ENCODE results near the gene PRIM1. TPM values are rescaled to one million over a fixed set of nuclear protein-coding genes. Genes with fewer than 3 reads are reported as not detected.

PRIM1 gene
- total RNA-seq, 1 donor from 2014 or later = 47.3 TPM

GRCh38 chr12:56776654-56777053, 24.5 kb upstream of the PRIM1 start:
- no peaks in the 10 kb centered on the region for H3K9me3 Mint-ChIP-seq
- no peak overlapping the region for H3K4me3 Mint-ChIP-seq
- peaks cover 5% of the 10 kb centered on the region for H3K36me3 Mint-ChIP-seq (ENCODE audit: low read depth)
- H3K27me3 Mint-ChIP-seq (ENCODE audit: low read depth) = no peaks in the 10 kb centered on the region
- no peak overlapping the region for H3K27ac Mint-ChIP-seq (ENCODE audit: unreplicated experiment)
- TF ChIP-seq CTCF (conservative IDR thresholded peaks at IDR 0.05) = no peak
- no peak for DNase-seq (ENCODE audit: low read depth, low spot score)
- H3K4me1 Mint-ChIP-seq = no peaks in the 10 kb centered on the region

- no peak overlapping the region for H3K27ac Mint-ChIP-seq (ENCODE audit: unreplicated experiment)
- H3K4me3 Mint-ChIP-seq = no peak overlapping the region
- DNase-seq (ENCODE audit: low read depth, low spot score) = no peak
- H3K4me1 Mint-ChIP-seq = no peaks in the 10 kb centered on the region
- no peak for TF ChIP-seq CTCF (conservative IDR thresholded peaks at IDR 0.05)
- peaks cover 5% of the 10 kb centered on the region for H3K36me3 Mint-ChIP-seq (ENCODE audit: low read depth)
- no peaks in the 10 kb centered on the region for H3K9me3 Mint-ChIP-seq
- H3K27me3 Mint-ChIP-seq (ENCODE audit: low read depth) = no peaks in the 10 kb centered on the region
These were observed 23.5 kb upstream of the PRIM1 start for GRCh38 chr12:56775638-56776037.

GRCh38 chr12:56773113-56773512, 21.0 kb upstream of the PRIM1 start:
- no peaks in the 10 kb centered on the region for H3K9me3 Mint-ChIP-seq
- no peak overlapping the region for H3K27ac Mint-ChIP-seq (ENCODE audit: unreplicated experiment)
- no peak for DNase-seq (ENCODE audit: low read depth, low spot score)
- H3K4me3 Mint-ChIP-seq = no peak overlapping the region
- H3K36me3 Mint-ChIP-seq (ENCODE audit: low read depth) = peaks cover 5% of the 10 kb centered on the region
- no peaks in the 10 kb centered on the region for H3K27me3 Mint-ChIP-seq (ENCODE audit: low read depth)
- no peak for TF ChIP-seq CTCF (conservative IDR thresholded peaks at IDR 0.05)
- no peaks in the 10 kb centered on the region for H3K4me1 Mint-ChIP-seq

- Mint-ChIP-seq H3K9me3 (no peaks in the 10 kb centered on the region), H3K27ac (ENCODE audit: unreplicated experiment) (no peak overlapping the region), H3K27me3 (ENCODE audit: low read depth) (no peaks in the 10 kb centered on the region)
These were observed 20.5 kb upstream of the PRIM1 start for GRCh38 chr12:56772625-56773024.

GRCh38 chr12:56769868-56770267, 17.7 kb upstream of the PRIM1 start:
- Mint-ChIP-seq H3K27me3 (ENCODE audit: low read depth) (no peaks in the 10 kb centered on the region), H3K9me3 (no peaks in the 10 kb centered on the region), H3K4me1 (no peaks in the 10 kb centered on the region), H3K36me3 (ENCODE audit: low read depth) (no peaks in the 10 kb centered on the region), H3K4me3 (no peak overlapping the region), H3K27ac (ENCODE audit: unreplicated experiment) (no peak overlapping the region)
- no peak for DNase-seq (ENCODE audit: low read depth, low spot score)
- TF ChIP-seq CTCF (conservative IDR thresholded peaks at IDR 0.05) = no peak

More at GRCh38 chr12:56772625-56773024, 20.5 kb upstream of the PRIM1 start:
- no peak for TF ChIP-seq CTCF (conservative IDR thresholded peaks at IDR 0.05)
- H3K4me3 Mint-ChIP-seq = no peak overlapping the region
- DNase-seq (ENCODE audit: low read depth, low spot score) = no peak
- H3K4me1 Mint-ChIP-seq = no peaks in the 10 kb centered on the region
- H3K36me3 Mint-ChIP-seq (ENCODE audit: low read depth) = peaks cover 5% of the 10 kb centered on the region

GRCh38 chr12:56768424-56768823, 16.3 kb upstream of the PRIM1 start:
- Mint-ChIP-seq H3K4me1 (no peaks in the 10 kb centered on the region), H3K36me3 (ENCODE audit: low read depth) (no peaks in the 10 kb centered on the region), H3K27me3 (ENCODE audit: low read depth) (no peaks in the 10 kb centered on the region), H3K27ac (ENCODE audit: unreplicated experiment) (no peak overlapping the region), H3K9me3 (no peaks in the 10 kb centered on the region), H3K4me3 (no peak overlapping the region)
- no peak for DNase-seq (ENCODE audit: low read depth, low spot score)
- no peak for TF ChIP-seq CTCF (conservative IDR thresholded peaks at IDR 0.05)

Data from neural crest cell (in vitro differentiated cells).